ENCODE results near the gene NBPF1. TPM values are rescaled to one million over a fixed set of nuclear protein-coding genes. Genes with fewer than 3 reads are reported as not detected.
"Not testable (repeated sequence)": the region's sequence is repeated elsewhere in the genome, so short reads cannot be mapped to it uniquely, and the experiment has no call there.

NBPF1 gene
- total and polyA plus RNA-seq, 9 of the 15 experiments (the other 6 are each of a cell fraction or from before 2014, with no cell fraction given), result 5.2 to 42.6 (median 24.1) TPM

GRCh38 chr1:16623337-16623736, 10.0 kb upstream of the NBPF1 start:
- not testable (repeated sequence) for DNase-seq (ENCODE audit: extremely low read depth in 1 of 4, low spot score in 3 of 4); H3K79me2 ChIP-seq (ENCODE audit: control insufficient read depth, insufficient read depth, low read length); BruUV-seq (replicated peaks); ATAC-seq; H3K9me1 ChIP-seq (ENCODE audit: control insufficient read depth, insufficient read depth, low read length); H2AFZ ChIP-seq (ENCODE audit: low read depth, low read length); FAIRE-seq; H3K4me2 ChIP-seq (ENCODE audit: insufficient read depth, low read length); H3K27ac ChIP-seq (ENCODE audit: extremely low read depth, low read depth, low read length); H3K9me3 ChIP-seq (replicated peaks; ENCODE audit: control insufficient read depth, insufficient read depth, low read depth, low read length); H3K27me3 ChIP-seq (ENCODE audit: control insufficient read depth in 2 of 2, insufficient read depth in 2 of 2, low read length in 2 of 2); H3K4me3 ChIP-seq
- 86% methylated on average over 7 of the region's 7 CpGs for WGBS (ENCODE audit: insufficient coverage, low coverage, missing lambda C conversion rate)
- in situ Hi-C loops (cut with MboI) (loop anchor here (25.0 kb wide), 2 partner anchors 111 to 289 kb away; partner anchors contain the start of genes CROCC and RNU1-1), intact Hi-C loops (cut with micrococcal nuclease) (loop anchor here (5.0 kb wide), 2 partner anchors 409 to 614 kb away; no protein-coding TSS in a partner anchor)
- peaks cover 22% of the 10 kb centered on the region for H4K20me1 ChIP-seq (replicated peaks; ENCODE audit: control insufficient read depth, insufficient read depth, low read length)
- ChIA-PET CTCF (ENCODE audit: low intra/inter-chr PET ratio) (interaction anchor here (1.1 to 1.3 kb wide), 2 partner anchors 9 to 329 kb away, joined by 3 to 4 read pairs; no protein-coding TSS in a partner anchor), POLR2A (interaction anchor here (0.6 to 2.9 kb wide), 6 partner anchors 10 to 886 kb away, joined by 3 to 17 read pairs (median 5); no protein-coding TSS in a partner anchor)
- H3K9ac ChIP-seq (ENCODE audit: insufficient read depth in 1 of 2, low read depth in 2 of 2, low read length in 2 of 2), result peak overlapping the region in 1 of 2 experiments; percentile 15; a peak in 1 of 4 replicates
- peaks cover 4 to 41% of the 10 kb centered on the region in 2 experiments; a peak in 3 of 5 replicates for H3K4me1 ChIP-seq (replicated peaks in 1 of 2; ENCODE audit: control insufficient read depth in 2 of 2, insufficient read depth in 2 of 2, low read length in 2 of 2)
- TF ChIP-seq RBM22 (IDR thresholded peaks at IDR 0.05; ENCODE audit: low read depth, low read length, poor library complexity, severe bottlenecking), result peak; percentile 1
- H3K36me3 ChIP-seq (ENCODE audit: control insufficient read depth, insufficient read depth, low read length), result peaks cover 75% of the 10 kb centered on the region

GRCh38 chr1:16621681-16622315, 8.4 kb upstream of the NBPF1 start:
- H3K9me3 ChIP-seq (replicated peaks; ENCODE audit: control insufficient read depth, insufficient read depth, low read depth, low read length); H3K9me1 ChIP-seq (ENCODE audit: control insufficient read depth, insufficient read depth, low read length); H3K27ac ChIP-seq (ENCODE audit: extremely low read depth, low read depth, low read length); H3K4me3 ChIP-seq; ATAC-seq; H3K4me2 ChIP-seq (ENCODE audit: insufficient read depth, low read length); H3K27me3 ChIP-seq (ENCODE audit: control insufficient read depth in 2 of 2, insufficient read depth in 2 of 2, low read length in 2 of 2); FAIRE-seq; BruUV-seq (replicated peaks); H3K79me2 ChIP-seq (ENCODE audit: control insufficient read depth, insufficient read depth, low read length); H2AFZ ChIP-seq (ENCODE audit: low read depth, low read length); TF ChIP-seq CEBPG (tag; conservative IDR thresholded peaks at IDR 0.05 in 1 of 2, IDR thresholded peaks at IDR 0.05 in 1 of 2): not testable (repeated sequence)
- Histone ChIP-seq H3K36me3 (ENCODE audit: control insufficient read depth, insufficient read depth, low read length) (peaks cover 80% of the 10 kb centered on the region), H4K20me1 (replicated peaks; ENCODE audit: control insufficient read depth, insufficient read depth, low read length) (peaks cover 22% of the 10 kb centered on the region), H3K9ac (ENCODE audit: insufficient read depth in 1 of 2, low read depth in 2 of 2, low read length in 2 of 2) (0 out of 4 replicates have a peak overlapping the region, but pooled peaks of 1 of the 2 experiments have one; percentile 0), H3K4me1 (replicated peaks in 1 of 2; ENCODE audit: control insufficient read depth in 2 of 2, insufficient read depth in 2 of 2, low read length in 2 of 2) (peaks cover 4 to 39% of the 10 kb centered on the region in 2 experiments; a peak in 3 of 5 replicates)
- POLR2A ChIA-PET, result interaction anchor here (0.5 to 3.2 kb wide), 15 partner anchors 9 to 495 kb away, joined by 3 to 42 read pairs (median 6); partner anchors contain the start of gene NBPF1
- in situ Hi-C loops (cut with MboI), result loop anchor here (25.0 kb wide), 2 partner anchors 109 to 291 kb away; partner anchors contain the start of genes CROCC and RNU1-1
- WGBS (ENCODE audit: insufficient coverage, low coverage, missing lambda C conversion rate), result 76% methylated on average over 9 of the region's 9 CpGs
- DNase-seq (ENCODE audit: extremely low read depth in 1 of 4, low spot score in 3 of 4), result peak in 3 of 4 experiments; percentile 56 to 64 (median 58)
- intact Hi-C loops (cut with micrococcal nuclease), result loop anchor here (1.0 to 5.0 kb wide), 6 partner anchors 283 to 616 kb away; no protein-coding TSS in a partner anchor
- CTCF ChIA-PET (ENCODE audit: low intra/inter-chr PET ratio), result interaction anchor here (0.5 to 2.4 kb wide), 9 partner anchors 13 to 615 kb away, joined by 3 to 34 read pairs (median 4); no protein-coding TSS in a partner anchor
- TF ChIP-seq ZBTB11 (CRISPR knock-in tag; IDR thresholded peaks at IDR 0.05) (peak in 1 of 3 experiments; percentile 24; a peak in 1 of 6 replicates), CTCF (IDR thresholded peaks at IDR 0.05 in 2 of 3, conservative IDR thresholded peaks at IDR 0.05 in 1 of 3; ENCODE audit: insufficient read depth in 2 of 3, low read depth in 1 of 3, low read length in 3 of 3) (peak in 1 of 3 experiments; percentile 4; a peak in 1 of 6 replicates), CEBPG (CRISPR knock-in tag; IDR thresholded peaks at IDR 0.05) (peak; percentile 47)
